ENCODE measurements around the gene BMPR2.

Gene BMPR2

DNA sequence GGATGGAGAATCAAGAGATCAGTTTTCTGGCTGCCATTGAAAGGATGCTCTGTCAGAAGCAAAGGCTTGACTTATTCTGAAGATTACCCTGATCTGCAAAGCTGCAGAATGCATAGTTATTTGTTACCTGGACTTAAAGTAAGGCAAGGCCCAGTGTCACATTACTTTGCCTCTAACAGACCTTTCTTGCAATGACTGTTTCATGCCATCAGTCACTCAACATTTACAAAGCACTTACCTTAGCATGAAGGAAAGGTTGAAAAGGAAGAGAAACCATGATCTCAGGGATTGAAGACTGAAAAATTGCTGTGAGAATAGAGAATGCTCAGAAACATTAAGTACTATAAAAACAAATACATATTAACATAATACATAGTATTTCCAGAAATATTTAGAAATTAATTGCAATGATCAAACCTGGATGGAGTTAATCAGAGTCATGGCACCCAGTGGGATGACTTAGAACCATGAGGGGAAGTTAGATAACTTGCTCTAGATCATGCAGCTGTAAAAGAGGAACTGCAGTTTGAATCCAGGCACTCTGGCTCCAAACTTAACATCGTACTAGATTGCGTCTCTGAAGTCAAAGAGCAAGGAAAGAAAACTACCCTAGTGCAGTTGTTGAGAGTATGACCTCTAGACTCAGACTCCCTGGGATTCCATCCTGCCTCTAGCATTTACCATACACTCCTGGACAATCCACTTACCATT lies 232.2 kb downstream of the BMPR2 start:
- no peak for DNase-seq

DNA sequence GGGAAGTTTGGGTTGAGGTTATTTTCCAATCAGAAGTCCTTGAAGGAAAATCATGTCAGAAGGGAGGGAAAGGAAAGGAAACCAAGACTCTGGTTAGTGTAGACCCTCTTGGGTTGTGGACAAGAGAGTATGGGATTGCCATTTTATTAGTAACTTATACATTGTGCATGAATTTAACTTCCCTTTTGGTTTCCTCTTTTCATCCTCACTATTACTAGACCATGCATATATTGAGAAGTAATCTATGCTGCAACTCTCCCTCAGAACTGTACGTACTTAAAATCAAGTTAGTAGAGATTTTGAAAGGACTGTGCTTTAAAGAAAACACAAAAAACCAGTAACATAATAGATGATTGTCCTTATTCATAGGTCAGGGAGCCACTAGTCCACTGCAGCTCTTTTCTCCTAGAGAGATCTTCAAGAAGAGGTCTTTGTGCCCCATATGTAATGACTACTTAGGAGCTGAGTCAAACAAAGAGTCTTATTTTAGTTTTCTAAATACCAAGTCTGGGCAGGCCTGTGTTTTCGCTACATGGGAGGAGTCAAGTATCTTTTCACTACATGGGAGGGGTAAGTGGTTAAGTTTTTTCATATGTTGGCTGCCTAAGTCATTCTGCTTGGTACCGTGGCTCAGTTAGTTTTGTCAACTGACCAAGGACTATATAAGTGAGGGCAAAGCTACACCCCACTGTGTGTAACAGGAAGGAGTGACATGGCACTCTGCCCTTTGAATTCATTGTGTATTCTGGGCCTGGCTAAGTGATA lies 233.4 kb downstream of the BMPR2 start:
- DNase-seq: no peak

DNA sequence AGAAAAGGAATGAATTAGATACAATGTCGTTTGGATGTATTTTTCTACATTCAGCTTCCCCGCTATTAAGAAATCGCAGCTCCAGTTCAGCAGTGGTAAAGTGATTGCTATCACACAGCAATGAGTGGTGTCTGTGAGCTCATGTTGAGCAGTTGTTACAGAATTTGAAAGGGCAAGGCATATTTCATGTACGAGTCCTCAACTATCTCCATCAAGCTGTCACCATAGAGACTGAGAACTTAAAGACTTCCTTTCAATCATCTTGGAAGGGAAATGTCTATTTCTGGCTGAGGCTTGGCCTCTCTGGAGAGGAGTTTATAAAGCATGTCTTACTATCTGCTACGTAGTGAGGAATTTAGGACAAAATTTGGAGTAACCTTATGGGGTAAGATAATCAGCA lies 234.3 kb downstream of the BMPR2 start:
- DNase-seq: no peak

DNA sequence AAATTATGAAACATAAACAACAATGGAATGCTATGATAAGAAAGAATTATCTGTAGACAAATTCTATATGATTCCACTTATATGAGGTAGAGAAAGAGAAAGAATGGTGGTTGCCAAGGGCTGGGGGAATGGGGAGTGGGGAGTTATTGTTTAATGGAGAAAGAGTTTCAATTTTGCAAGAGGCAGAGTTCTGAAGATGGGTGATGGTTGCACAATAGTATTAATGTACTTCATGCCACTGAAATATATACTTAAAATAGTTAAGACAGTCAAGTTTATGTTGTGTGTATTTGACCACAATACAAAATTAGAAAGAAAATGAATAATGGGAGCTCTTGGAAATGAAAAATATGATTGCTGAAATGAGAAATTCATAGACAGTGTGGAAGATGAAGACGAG lies 236.0 kb downstream of the BMPR2 start:
- no peak for DNase-seq

DNA sequence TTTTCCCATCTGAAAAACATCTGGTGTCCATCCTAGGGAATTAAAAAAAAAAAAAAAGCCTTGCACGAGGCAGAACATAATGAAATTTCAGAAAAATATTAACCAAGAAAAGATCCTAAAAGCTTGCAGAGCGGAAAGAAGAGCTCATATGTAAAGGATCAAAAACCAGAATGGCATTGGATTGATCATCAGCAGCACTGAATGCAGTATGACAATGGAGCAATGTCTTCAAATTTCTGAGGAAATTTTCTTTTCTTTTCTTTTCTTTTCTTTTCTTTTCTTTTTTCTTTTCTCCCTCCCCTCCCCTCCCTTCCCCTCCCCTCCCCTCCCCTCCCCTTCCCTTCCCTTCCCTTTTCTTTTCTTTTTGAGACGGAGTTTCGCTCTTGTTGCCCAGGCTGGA lies 237.4 kb downstream of the BMPR2 start:
- no peak for DNase-seq
